ENCODE measurements around the gene ERCC6L2. TPM values are rescaled to one million over a fixed set of nuclear protein-coding genes. Genes with fewer than 3 reads are reported as not detected.

ERCC6L2 gene
- total RNA-seq, 3 donors from 2014 or later (not counting 1 experiment from before 2014, with no cell fraction given) = 37.1 to 45.8 (median 38.6) TPM

- no peaks in the 10 kb centered on the region for H3K9me3 ChIP-seq (ENCODE audit: control insufficient read depth, insufficient read depth, low read length)
- Mint-ChIP-seq H3K4me3 (no peak overlapping the region), H3K27ac (no peak overlapping the region), H3K9me3 (no peaks in the 10 kb centered on the region), H3K36me3 (no peaks in the 10 kb centered on the region), H3K27me3 (ENCODE audit: low read depth in 2 of 2) (no peaks in the 10 kb centered on the region), H3K4me1 (no peaks in the 10 kb centered on the region)
- ATAC-seq (no peak), DNase-seq (no peak)
- no peak overlapping the region for H3K4me3 ChIP-seq (ENCODE audit: low read length)
- WGBS (ENCODE audit: insufficient coverage) = 90% methylated on average over 2 of the region's 2 CpGs
- no peaks in the 10 kb centered on the region for H3K27me3 ChIP-seq (ENCODE audit: control insufficient read depth, insufficient read depth, low read length)
- H3K4me1 ChIP-seq (ENCODE audit: control insufficient read depth, insufficient read depth, low read length) = no peaks in the 10 kb centered on the region
- no peak for TF ChIP-seq CTCF (IDR thresholded peaks at IDR 0.05)
- H3K27ac ChIP-seq (ENCODE audit: low read length) = no peak overlapping the region
- intact Hi-C loops (cut with micrococcal nuclease) = no loop called here
- H3K36me3 ChIP-seq (ENCODE audit: control insufficient read depth, insufficient read depth, low read length) = no peaks in the 10 kb centered on the region
Measured at GRCh38 chr9:95840074-95840473, 35.4 kb upstream of the ERCC6L2 start.

- Histone ChIP-seq H3K27ac (ENCODE audit: low read length) (no peak overlapping the region), H3K4me1 (ENCODE audit: control insufficient read depth, insufficient read depth, low read length) (no peaks in the 10 kb centered on the region), H3K36me3 (ENCODE audit: control insufficient read depth, insufficient read depth, low read length) (no peaks in the 10 kb centered on the region), H3K27me3 (ENCODE audit: control insufficient read depth, insufficient read depth, low read length) (no peaks in the 10 kb centered on the region), H3K9me3 (ENCODE audit: control insufficient read depth, insufficient read depth, low read length) (no peaks in the 10 kb centered on the region), H3K4me3 (ENCODE audit: low read length) (no peak overlapping the region)
- no peak for TF ChIP-seq CTCF (IDR thresholded peaks at IDR 0.05)
- no peak overlapping the region for H3K4me3 Mint-ChIP-seq
- H3K36me3 Mint-ChIP-seq = no peaks in the 10 kb centered on the region
- DNase-seq = no peak
- H3K27ac Mint-ChIP-seq = no peak overlapping the region
- no peaks in the 10 kb centered on the region for H3K4me1 Mint-ChIP-seq
- intact Hi-C loops (cut with micrococcal nuclease) = no loop called here
- 100% methylated on average over 3 of the region's 3 CpGs for WGBS (ENCODE audit: insufficient coverage)
- ATAC-seq = no peak
- no peaks in the 10 kb centered on the region for H3K9me3 Mint-ChIP-seq
- H3K27me3 Mint-ChIP-seq (ENCODE audit: low read depth in 2 of 2) = no peaks in the 10 kb centered on the region
Measured at GRCh38 chr9:95841377-95841776, 34.1 kb upstream of the ERCC6L2 start.

- no peaks in the 10 kb centered on the region for H3K9me3 Mint-ChIP-seq
- no peaks in the 10 kb centered on the region for H3K36me3 Mint-ChIP-seq
- ATAC-seq = no peak
- H3K4me3 Mint-ChIP-seq = no peak overlapping the region
- Histone ChIP-seq H3K27ac (ENCODE audit: low read length) (no peak overlapping the region), H3K4me1 (ENCODE audit: control insufficient read depth, insufficient read depth, low read length) (no peaks in the 10 kb centered on the region), H3K9me3 (ENCODE audit: control insufficient read depth, insufficient read depth, low read length) (no peaks in the 10 kb centered on the region), H3K27me3 (ENCODE audit: control insufficient read depth, insufficient read depth, low read length) (no peaks in the 10 kb centered on the region), H3K4me3 (ENCODE audit: low read length) (no peak overlapping the region), H3K36me3 (ENCODE audit: control insufficient read depth, insufficient read depth, low read length) (no peaks in the 10 kb centered on the region)
- intact Hi-C loops (cut with micrococcal nuclease) = no loop called here
- no peak for TF ChIP-seq CTCF (IDR thresholded peaks at IDR 0.05)
- DNase-seq = no peak
- H3K27me3 Mint-ChIP-seq (ENCODE audit: low read depth in 2 of 2) = no peaks in the 10 kb centered on the region
- 100% methylated on average over 1 of the region's 1 CpG for WGBS (ENCODE audit: insufficient coverage)
- no peak overlapping the region for H3K27ac Mint-ChIP-seq
- H3K4me1 Mint-ChIP-seq = no peaks in the 10 kb centered on the region
Measured at GRCh38 chr9:95845751-95846150, 29.7 kb upstream of the ERCC6L2 start.

- H3K36me3 ChIP-seq (ENCODE audit: control insufficient read depth, insufficient read depth, low read length) = no peaks in the 10 kb centered on the region
- Mint-ChIP-seq H3K4me3 (no peak overlapping the region), H3K27ac (no peak overlapping the region), H3K36me3 (no peaks in the 10 kb centered on the region), H3K9me3 (no peaks in the 10 kb centered on the region), H3K27me3 (ENCODE audit: low read depth in 2 of 2) (no peaks in the 10 kb centered on the region), H3K4me1 (no peaks in the 10 kb centered on the region)
- intact Hi-C loops (cut with micrococcal nuclease) = no loop called here
- no peaks in the 10 kb centered on the region for H3K9me3 ChIP-seq (ENCODE audit: control insufficient read depth, insufficient read depth, low read length)
- no peaks in the 10 kb centered on the region for H3K27me3 ChIP-seq (ENCODE audit: control insufficient read depth, insufficient read depth, low read length)
- DNase-seq (no peak), ATAC-seq (no peak)
- no peak overlapping the region for H3K27ac ChIP-seq (ENCODE audit: low read length)
- no peaks in the 10 kb centered on the region for H3K4me1 ChIP-seq (ENCODE audit: control insufficient read depth, insufficient read depth, low read length)
- no peak for TF ChIP-seq CTCF (IDR thresholded peaks at IDR 0.05)
- no peak overlapping the region for H3K4me3 ChIP-seq (ENCODE audit: low read length)
Measured at GRCh38 chr9:95848764-95849163, 26.7 kb upstream of the ERCC6L2 start.
